IPS-NIHi11 (cell line): ENCODE data around the gene COL12A1.

ENCODE experiments used
- DNase-seq: peaks from one replicate; pipeline ENCODE4 v3.0.0; 2012; ENCODE audit warnings: mixed read lengths, low spot score

Gene COL12A1

DNA sequence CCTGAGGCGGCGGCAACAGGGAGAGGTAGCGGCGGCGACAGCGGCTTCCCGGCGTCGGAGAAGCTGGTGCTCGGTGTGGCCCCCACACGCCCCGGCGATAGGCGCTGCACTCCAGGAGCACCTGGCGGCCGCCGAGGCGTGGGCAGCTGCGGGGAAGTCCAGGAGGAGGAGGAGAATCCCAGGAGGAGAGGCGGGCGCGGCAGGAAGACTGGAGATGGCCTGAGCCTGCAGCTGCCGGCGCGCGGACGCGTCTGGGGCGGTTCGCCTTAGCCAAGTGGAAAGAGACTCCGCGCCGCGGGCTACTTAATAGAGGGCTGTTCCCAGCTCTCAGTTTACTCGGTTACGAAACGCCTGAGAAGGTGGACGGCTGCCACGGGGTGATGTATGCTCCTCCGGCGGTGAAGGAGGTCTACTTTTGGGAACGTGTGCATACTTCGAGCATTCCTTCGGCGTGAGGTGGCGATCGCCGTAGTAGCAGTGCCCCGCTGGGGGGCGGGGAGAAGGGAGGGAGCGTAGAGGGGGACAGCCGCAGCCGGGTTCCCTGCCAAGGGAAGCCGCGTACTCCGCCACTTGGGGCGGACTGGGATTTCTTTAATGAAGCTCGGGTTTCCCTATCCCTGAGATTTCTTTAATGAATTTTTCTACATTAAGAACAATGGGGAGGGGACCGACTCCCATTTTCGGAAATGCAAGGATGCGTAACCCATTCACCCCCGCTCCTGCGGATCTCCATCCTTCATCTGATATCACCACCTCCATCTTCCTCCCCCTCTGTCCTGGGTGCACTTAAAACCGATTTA lies at the start of gene COL12A1:
Gene COL12A1, minus strand, starts transcription at position 278 of the 800 bp plus-strand sequence. CDS start 3,261 bp downstream, outside the sequence.
- DNase-seq, result peak; percentile 80

- no peak for DNase-seq
Measured at GRCh38 chr6:75250552-75250951, 44.7 kb upstream of the COL12A1 start.

GRCh38 chr6:75249837-75250236 lies 44.0 kb upstream of the COL12A1 start:
- DNase-seq, result no peak

- DNase-seq, result no peak
Measured at GRCh38 chr6:75246386-75246785, 40.5 kb upstream of the COL12A1 start.

DNA sequence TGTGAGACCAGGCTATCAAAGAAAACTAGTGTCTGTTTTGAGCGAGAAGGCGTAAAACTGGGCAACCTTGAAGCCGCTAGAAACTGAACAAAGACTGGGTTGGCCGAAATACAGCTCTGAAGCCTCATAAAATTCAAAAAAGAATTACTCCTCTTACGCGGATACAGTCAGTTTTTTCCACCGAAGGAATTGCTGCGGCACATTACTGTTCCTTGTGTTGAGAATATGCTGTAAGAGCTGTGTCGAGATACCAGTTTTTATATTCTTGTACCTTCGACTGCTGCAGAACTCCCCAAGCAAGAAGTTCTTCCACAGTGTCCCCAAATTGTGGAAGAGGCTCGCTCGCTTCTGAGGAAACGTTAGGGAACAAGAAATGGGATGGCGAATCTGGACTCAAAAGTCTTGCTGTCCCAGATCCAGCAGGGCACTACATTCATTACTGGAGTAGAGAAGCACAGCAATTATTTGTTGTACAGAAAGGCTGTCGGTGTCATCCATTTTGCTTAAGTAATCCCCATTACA lies 38.3 kb upstream of the COL12A1 start:
- DNase-seq, result no peak

DNA sequence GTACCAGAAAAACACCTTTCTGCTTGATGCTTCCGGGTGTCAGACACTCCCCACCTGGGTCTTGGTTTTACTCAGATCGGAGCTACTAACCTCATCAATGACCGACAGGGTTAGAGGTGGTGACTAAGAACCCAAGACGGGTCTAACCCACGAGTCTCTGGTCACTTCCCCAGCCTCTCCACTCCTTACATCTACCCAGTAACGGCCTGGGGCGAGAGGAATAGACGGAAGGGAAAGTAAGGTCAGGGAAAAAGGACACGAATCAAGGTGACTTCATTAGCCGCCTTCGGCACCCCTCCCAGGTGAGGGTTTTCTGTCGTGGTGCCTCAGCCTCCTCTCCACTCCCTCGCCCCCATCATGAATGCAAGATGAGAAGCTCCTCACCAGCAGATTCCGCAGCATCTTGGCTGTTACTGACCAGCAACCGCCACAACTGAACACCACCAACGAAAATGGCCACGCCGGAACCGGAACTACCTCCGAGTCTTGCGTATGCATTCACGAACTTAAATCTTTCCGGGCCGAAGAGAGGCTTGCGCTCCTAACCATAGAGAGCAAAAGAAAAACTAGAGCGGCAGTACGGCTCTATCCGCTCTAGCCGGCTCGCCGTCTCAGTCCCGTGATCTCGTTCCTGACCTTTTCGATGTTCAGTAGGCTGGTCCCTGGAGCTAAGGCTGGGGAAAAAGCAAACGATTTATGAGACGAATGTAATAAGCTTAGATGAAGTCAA lies 37.6 kb upstream of the COL12A1 start, which contains the start of gene COX7A2:
Gene COX7A2, minus strand, starts transcription at position 469 of the 730 bp plus-strand sequence. Its CDS starts 67 bp downstream, at position 402.
- DNase-seq, result peak; percentile 85

GRCh38 chr6:75236630-75237029 lies 30.8 kb upstream of the COL12A1 start:
- DNase-seq, result no peak

DNA sequence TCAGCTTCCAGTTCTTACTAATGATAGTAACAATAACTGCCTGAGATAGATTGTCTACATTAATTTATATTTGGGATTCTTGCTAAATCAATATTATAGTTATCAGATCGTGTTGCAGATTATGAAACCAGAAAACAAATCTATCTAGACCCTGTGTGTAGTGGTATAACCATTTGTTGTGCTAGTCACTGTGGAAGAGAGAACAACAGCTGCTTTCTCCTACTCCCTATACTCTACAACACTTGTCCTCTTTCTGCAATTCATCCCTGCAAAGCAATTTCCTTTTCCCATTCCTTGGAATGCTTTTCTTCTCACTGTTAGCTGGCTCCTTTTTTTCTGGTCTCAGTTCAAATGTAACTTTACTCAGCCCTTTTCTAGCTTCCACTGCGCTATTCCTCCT lies 29.4 kb upstream of the COL12A1 start:
- DNase-seq, result no peak

DNA sequence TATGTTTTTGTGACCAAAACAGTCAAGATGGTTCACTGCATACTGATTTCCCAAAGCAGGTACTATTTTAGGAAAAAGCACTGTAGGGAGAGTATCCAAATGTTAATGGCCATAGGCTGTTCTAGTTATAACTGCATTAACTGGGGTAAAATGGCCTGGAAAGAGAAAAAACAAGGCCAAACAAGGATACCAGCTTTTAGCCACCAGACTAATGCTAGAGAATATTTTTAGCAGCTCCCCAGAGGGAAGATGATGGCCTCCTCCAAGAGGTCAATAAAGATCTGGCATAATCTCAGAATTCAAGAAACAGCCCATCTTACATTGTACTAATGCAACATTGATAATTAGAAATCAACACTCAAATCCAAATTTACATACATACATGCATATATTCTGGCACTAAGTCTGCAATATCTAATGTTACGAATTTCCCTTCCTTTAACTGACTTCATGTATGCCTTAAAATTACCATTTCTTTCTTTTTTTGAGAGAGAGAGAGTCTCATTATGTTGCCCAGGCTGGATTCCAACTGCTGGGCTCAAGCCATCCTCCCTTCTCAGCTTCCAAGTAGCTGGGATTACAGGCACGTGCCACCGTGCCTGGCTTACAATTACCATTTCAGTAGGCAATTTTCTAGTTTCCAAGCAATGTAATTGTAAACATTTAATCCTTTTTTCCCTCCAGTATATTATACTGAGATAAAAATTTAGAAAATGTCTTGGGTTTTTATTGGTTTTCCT lies 28.4 kb upstream of the COL12A1 start:
- no peak for DNase-seq

- no peak for DNase-seq
Measured at GRCh38 chr6:75233092-75233615, 27.3 kb upstream of the COL12A1 start.

DNA sequence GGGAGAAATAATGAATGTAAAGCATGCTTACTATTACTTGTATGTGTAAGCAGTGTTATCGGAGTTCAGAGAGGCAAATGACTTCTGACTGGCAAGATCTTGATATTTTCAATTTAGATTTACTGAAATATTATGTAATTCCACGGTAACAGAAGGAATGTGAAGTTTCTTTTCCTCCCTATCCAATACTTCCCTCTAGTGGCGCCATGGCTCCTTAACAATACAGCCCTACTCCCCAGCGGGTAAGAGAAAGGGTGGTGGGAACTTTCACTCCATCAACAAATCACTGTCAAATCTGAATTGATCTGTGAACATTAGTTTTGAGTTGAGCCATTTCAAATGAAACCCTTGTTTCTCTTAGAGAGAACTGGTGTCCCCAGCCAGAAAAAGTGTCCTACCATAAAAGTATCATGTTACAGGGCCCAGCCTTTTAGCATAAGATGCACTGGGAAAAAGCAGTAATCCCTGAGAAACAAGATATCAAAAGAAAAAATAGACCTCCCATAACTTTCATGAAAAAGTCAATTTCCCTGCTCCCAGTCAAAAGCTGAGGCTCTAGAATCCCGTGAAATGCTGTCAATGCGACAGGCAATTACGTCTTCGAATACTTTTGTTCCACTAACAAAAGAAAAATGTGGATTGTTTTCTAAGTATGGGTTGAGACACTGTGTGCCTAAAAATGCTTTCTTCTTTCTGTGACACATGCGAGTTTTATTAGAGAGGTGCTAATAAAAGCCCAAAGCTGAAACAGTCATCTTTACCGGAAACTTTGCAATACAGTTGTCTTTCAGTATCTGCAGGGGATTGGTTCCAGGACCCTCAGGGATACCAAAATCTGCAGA lies 24.9 kb upstream of the COL12A1 start:
- peak; percentile 57 for DNase-seq

DNA sequence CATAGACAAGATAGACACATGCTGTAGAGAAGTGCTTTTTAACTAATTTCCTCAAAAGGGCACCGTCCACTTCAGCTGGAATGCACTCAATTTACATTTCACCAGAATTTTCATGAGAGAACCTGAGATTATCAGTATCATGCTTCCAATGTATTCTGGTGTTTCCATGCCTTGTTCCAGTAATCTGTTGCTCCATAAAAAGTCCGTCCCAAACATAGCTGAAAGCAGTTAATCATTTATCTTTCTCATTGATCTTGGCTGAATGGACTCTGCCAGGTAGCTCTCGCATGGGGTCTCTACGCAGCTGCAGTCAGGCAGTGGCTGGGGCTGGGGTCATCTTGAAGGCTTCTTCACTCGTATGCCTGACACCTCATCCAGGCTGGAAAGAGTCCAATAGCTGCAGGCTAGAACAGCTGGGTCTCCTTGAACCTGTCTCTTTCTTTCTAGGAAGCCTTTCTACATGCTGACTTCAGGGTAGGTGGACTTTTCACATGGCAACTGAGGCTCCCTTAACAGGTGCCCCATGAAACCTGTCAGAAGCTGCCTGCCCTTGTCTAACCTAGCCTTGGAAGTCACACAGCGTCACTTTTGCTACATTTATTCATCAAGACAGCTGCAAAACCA lies 18.6 kb upstream of the COL12A1 start:
- no peak for DNase-seq

DNA sequence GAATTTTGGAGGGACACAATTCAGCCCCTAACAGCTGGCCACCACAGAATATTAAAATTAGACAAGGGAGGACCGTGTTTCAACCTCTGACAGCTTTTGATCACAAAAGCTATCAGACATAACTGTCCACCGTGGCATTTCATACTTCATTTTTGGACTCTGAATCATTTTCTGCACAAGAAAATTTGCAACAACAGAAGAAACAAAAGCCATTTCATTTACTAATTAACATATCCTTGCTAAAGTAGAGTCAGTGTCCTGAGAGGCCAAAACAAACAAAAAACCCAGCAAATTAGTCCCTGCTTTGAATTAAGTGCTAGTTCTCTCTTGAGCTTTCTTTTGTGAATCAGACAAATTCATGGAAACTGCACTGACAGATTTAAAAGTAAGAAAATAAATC lies 17.6 kb upstream of the COL12A1 start:
- no peak for DNase-seq

- no peak for DNase-seq
Measured at GRCh38 chr6:75222261-75222660, 16.4 kb upstream of the COL12A1 start.

DNA sequence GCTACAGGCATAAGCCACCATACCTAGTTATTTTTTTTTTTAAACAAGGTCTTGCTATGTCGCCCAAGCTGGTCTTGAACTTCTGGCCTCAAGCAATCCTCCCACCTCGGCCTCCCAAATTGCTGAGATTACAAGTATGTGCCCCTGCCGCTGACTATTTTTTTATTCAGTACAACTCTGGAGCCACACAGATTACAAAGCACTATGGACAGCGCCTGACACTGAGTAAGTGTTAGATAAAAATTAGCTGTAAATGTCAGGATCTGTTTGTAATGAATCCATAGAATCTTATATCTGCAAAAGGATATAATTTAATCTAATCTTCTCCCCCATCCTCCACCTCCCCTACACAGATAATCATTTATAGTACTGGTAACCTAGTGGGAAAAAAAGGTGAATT lies 15.3 kb upstream of the COL12A1 start:
- DNase-seq, result no peak

DNA sequence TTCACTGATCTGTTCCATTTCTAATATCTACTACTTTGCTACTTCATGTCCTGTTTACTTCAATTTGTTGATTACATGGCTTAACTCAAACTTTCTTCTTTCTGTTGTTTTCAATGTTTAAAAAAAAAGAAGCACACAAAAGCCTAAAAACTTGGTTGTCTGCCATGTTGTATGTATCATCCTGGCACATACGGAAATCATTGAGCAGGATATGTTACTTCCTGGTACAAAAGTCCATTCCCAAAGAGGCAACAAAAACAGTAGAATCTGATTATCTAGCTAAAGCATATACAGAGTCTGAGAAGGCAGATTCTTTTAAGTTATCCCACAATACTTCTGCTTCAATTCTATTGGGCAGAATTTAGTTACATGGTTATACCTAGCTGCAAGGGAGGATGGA lies 14.5 kb upstream of the COL12A1 start:
- no peak for DNase-seq

GRCh38 chr6:75219263-75219662 lies 13.4 kb upstream of the COL12A1 start:
- DNase-seq, result no peak

GRCh38 chr6:75217193-75217592 lies 11.3 kb upstream of the COL12A1 start:
- DNase-seq, result no peak

- DNase-seq, result no peak
Measured at GRCh38 chr6:75215291-75215690, 9.4 kb upstream of the COL12A1 start.

GRCh38 chr6:75213732-75214131 lies 7.9 kb upstream of the COL12A1 start:
- DNase-seq, result no peak

GRCh38 chr6:75213112-75213511 lies 7.3 kb upstream of the COL12A1 start:
- DNase-seq, result no peak
